SK-N-SH (cell line): ENCODE measurements around the gene SRSF5. TPM values are rescaled to one million over a fixed set of nuclear protein-coding genes. Genes with fewer than 3 reads are reported as not detected.

Experiments used
- CTCF ChIA-PET: fragments of 300-600, 350-600 bp; formaldehyde crosslinking; extraction: SDS; loops from one replicate; lab custom pipeline; 2021; lab: Yijun Ruan, JAX
- POLR2A ChIA-PET: fragments of 350-600 bp; sonication (Branson Sonifier 250); formaldehyde crosslinking; extraction: SDS; loops from one replicate; lab custom pipeline; 2020; ENCODE audit warnings: antibody characterized with exemption, inconsistent platforms; lab: Yijun Ruan, JAX
- DNase-seq: peaks from one replicate; pipeline ENCODE4 v3.0.0; 2012
- H2AFZ ChIP-seq: fragments of 200-600 bp; sonication (generic); 2 replicates; pipeline ENCODE4 v1.8.1; 2016; ENCODE audit warnings: antibody characterized with exemption, mild to moderate bottlenecking, low read depth
- H3F3A ChIP-seq: fragments of 200-600 bp; sonication (generic); replicated peaks from 2 replicates; pipeline ENCODE3; 2016; ENCODE audit warnings: antibody characterized with exemption, mild to moderate bottlenecking; ENCODE audit not compliant: insufficient read depth
- H3K27ac ChIP-seq, 2 experiments: fragments of 200-500 bp in 1 of 2; fragments of 200-600 bp in 1 of 2; sonication (Bioruptor generic) in 1 of 2; sonication (generic), shearing (Covaris generic) in 1 of 2; 2 replicates each; pipeline versions ENCODE4 v1.5.1 to v1.6.1; 2014 to 2016; ENCODE audit warnings: low read depth in 2 of 2, inconsistent platforms in 1 of 2, low read length in 1 of 2, mild to moderate bottlenecking in 1 of 2, mixed read lengths in 1 of 2
- H3K27me3 ChIP-seq: fragments of 200-600 bp; sonication (generic), shearing (Covaris generic); 2 replicates; pipeline ENCODE4 v1.6.1; 2016; ENCODE audit warnings: mixed run types; ENCODE audit not compliant: insufficient read depth
- H3K36me3 ChIP-seq, 2 experiments: fragments of 200-500 bp in 1 of 2; fragments of 200-600 bp in 1 of 2; sonication (Bioruptor generic) in 1 of 2; sonication (generic) in 1 of 2; replicated peaks in 1 of 2; 2 replicates each; pipeline versions ENCODE3 to v1.5.1; 2014 to 2016; ENCODE audit warnings: low read length in 1 of 2, mild to moderate bottlenecking in 1 of 2; ENCODE audit not compliant: insufficient read depth in 2 of 2, control insufficient read depth in 1 of 2
- H3K4me1 ChIP-seq, 2 experiments: fragments of 200-500 bp in 1 of 2; fragments of 200-600 bp in 1 of 2; sonication (Bioruptor generic) in 1 of 2; sonication (generic), shearing (Covaris generic) in 1 of 2; 2 replicates each; pipeline versions ENCODE4 v1.5.1 to v1.6.1; 2014 to 2016; ENCODE audit warnings: low read depth in 1 of 2, low read length in 1 of 2, mixed run types in 1 of 2; ENCODE audit not compliant: insufficient read depth in 2 of 2, control insufficient read depth in 1 of 2
- H3K4me2 ChIP-seq: fragments of 200-600 bp; sonication (generic), shearing (Covaris generic); 2 replicates; pipeline ENCODE4 v1.6.1; 2017; ENCODE audit warnings: mixed run types
- H3K4me3 ChIP-seq, 2 experiments: fragments of 200-500 bp in 1 of 2; fragments of 200-600 bp in 1 of 2; sonication (Bioruptor generic) in 1 of 2; sonication (generic), shearing (Covaris generic) in 1 of 2; 2 replicates each; pipeline versions ENCODE4 v1.5.1 to v1.8.1; 2014 to 2016; ENCODE audit warnings: low read depth in 2 of 2, inconsistent platforms in 1 of 2, low read length in 1 of 2, mild to moderate bottlenecking in 1 of 2, mixed read lengths in 1 of 2, moderate library complexity in 1 of 2
- H3K79me2 ChIP-seq: fragments of 200-600 bp; sonication (generic); 2 replicates; pipeline ENCODE4 v1.8.1; 2017; ENCODE audit warnings: mild to moderate bottlenecking; ENCODE audit not compliant: insufficient read depth
- H3K9ac ChIP-seq: fragments of 200-600 bp; sonication (generic); 2 replicates; pipeline ENCODE4 v1.6.1; 2017; ENCODE audit warnings: mixed run types
- H3K9me2 ChIP-seq: fragments of 200-600 bp; sonication (generic); 2 replicates; pipeline ENCODE4 v1.6.1; 2017; ENCODE audit warnings: mixed run types
- H3K9me3 ChIP-seq: fragments of 200-600 bp; sonication (generic); 2 replicates; pipeline ENCODE4 v1.6.1; 2017; ENCODE audit warnings: mixed run types, mild to moderate bottlenecking, moderate library complexity
- H4K20me1 ChIP-seq: fragments of 200-600 bp; sonication (generic); 2 replicates; pipeline ENCODE4 v1.6.1; 2017; ENCODE audit warnings: mild to moderate bottlenecking, mixed run types; ENCODE audit not compliant: insufficient read depth
- JUND ChIP-seq: IDR thresholded peaks from 2 replicates; pipeline ENCODE4 v1.4.0; 2012
- RAD21 ChIP-seq: IDR thresholded peaks from 2 replicates; pipeline ENCODE4 v1.6.1; 2012; ENCODE audit warnings: mild to moderate bottlenecking, low read length
- SMC3 ChIP-seq: IDR thresholded peaks from 2 replicates; pipeline ENCODE4 v1.6.1; 2012; ENCODE audit warnings: low read depth, low read length, improper control_type of control experiment
- ZBTB33 ChIP-seq: IDR thresholded peaks from 2 replicates; pipeline ENCODE4 v1.4.0; 2012; ENCODE audit warnings: low read depth, borderline replicate concordance
- WGBS: methylation state at CpG from one replicate; pipeline ENCODE4 v1.1.6; 2017; ENCODE audit warnings: low lambda C conversion rate; 5-methylcytosine and 5-hydroxymethylcytosine counted together
- polyA plus RNA-seq, 3 experiments: library from polyadenylated mRNA; depleted of rRNA; stranded (reverse); fragments of >200 nt; gene quantifications; 2 replicates each; pipeline ENCODE4 v1.2.3, GENCODE V29; 2012
- small RNA-seq, 7 experiments: library from RNA; depleted of rRNA; stranded (forward); fragments of <200 nt; gene quantifications; one replicate each; pipeline ENCODE3, GENCODE V24; 2012

Gene SRSF5
- polyA plus RNA-seq, 1 of the 3 experiments (the other 2 are of a cell fraction), result 324 TPM

GRCh38 chr14:69820991-69821390, 54.0 kb downstream of the SRSF5 start:
- Histone ChIP-seq H3F3A (no peaks in the 10 kb centered on the region), H3K27me3 (peaks cover 9% of the 10 kb centered on the region; the same call in 1 of the 2 replicates), H2AFZ (no peak overlapping the region), H3K9me3 (no peaks in the 10 kb centered on the region), H3K4me3 (no peak overlapping the region), H3K9me2 (no peaks in the 10 kb centered on the region), H4K20me1 (no peaks in the 10 kb centered on the region), H3K36me3 (no peaks in the 10 kb centered on the region), H3K4me2 (no peak overlapping the region), H3K9ac (no peak overlapping the region), H3K4me1 (no peaks in the 10 kb centered on the region), H3K27ac (no peak overlapping the region), H3K79me2 (no peaks in the 10 kb centered on the region)
- WGBS, result 29% methylated on average over 2 of the region's 2 CpGs
- ChIA-PET CTCF (interaction anchor here (1.0 to 11.8 kb wide), 4 partner anchors 57 to 496 kb away, joined by 3 to 238 read pairs (median 16); partner anchors contain the start of gene SMOC1), POLR2A (no interaction called here)
- TF ChIP-seq ZBTB33, result no peak
- TF ChIP-seq JUND, result no peak
- no peak for TF ChIP-seq RAD21
- no peak for TF ChIP-seq SMC3
- no peak for DNase-seq

Small RNAs within 50 kb of the gene (small RNA-seq; reads per million reads assigned to genes)
- gene RF00614, result 0 to 0.13 (median 0) reads per million in 7 experiments

Other genes with a start within 250 kb of the SRSF5 start
- not detected in 2 replicates for gene CCDC177, start 192.3 kb upstream of the SRSF5 start, polyA plus RNA-seq (2012; rRNA removed)
- 8.5 and 9.5 TPM in 2 replicates for gene SUSD6, start 155.5 kb upstream of the SRSF5 start, polyA plus RNA-seq (2012; rRNA removed)
- not detected in 2 replicates for gene SLC10A1, start 30.1 kb downstream of the SRSF5 start, polyA plus RNA-seq (2012; rRNA removed)
- not detected in 2 replicates for gene SMOC1, start 112.3 kb downstream of the SRSF5 start, polyA plus RNA-seq (2012; rRNA removed)